HG03108 (cell line): ENCODE measurements around the gene TRA2B.

Source experiments
- ATAC-seq: cut with Tn5 transposase; IDR thresholded peaks from one replicate; pipeline ENCODE4 v1.9.1; 2021; ENCODE audit warnings: moderate library complexity; ENCODE audit not compliant: unreplicated experiment

The TRA2B gene

DNA sequence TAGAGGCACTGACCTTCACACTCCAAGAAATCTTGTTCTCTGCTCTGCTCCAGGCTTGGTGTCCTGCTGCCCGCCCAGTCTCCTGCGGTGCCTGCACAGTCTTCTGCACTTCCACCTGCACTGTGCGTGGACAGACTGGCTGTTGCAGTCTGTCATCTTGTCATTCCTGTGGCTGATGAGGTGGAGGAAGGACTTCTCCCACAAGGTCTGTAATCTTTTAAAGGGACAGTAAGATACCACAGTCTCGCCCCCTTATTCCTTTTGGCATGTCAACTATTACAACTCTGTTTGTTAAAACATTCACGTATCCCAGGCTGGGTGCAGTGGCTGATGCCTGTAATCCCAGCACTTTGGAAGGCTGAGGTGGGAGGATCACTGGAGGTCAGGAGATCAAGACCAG, 58.9 kb downstream of the TRA2B start:
- no peak for ATAC-seq

DNA sequence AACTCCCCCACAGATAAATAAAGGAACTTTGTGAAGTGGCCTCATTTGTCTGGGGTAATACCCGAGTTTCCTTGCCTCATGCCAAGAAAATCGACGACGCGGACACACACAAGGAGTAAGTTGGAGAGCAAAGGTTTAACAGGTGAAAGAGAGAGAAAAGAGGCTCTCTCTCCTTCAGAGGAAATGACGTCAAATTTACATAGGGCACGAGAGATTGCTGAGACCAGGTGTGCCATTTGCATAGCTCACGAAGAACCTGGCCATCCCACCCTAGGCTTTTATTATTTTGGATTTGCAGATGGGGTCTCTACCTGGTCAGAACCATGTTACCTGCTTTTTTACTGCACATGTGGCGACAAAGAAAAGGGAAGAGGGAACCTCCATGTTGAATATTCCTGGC, 63.7 kb downstream of the TRA2B start:
- no peak for ATAC-seq

GRCh38 chr3:185867650-185868049, 70.2 kb downstream of the TRA2B start:
- no peak for ATAC-seq

- ATAC-seq, result no peak
Measured at GRCh38 chr3:185866995-185867394, 70.8 kb downstream of the TRA2B start.

GRCh38 chr3:185866555-185866954, 71.3 kb downstream of the TRA2B start:
- ATAC-seq, result no peak
